GM23248 (cell line): ENCODE data around the gene FLAD1.

Experiments used
- EZH2 ChIP-seq: fragments of 200-600 bp; sonication (generic); IDR thresholded peaks from 2 replicates; pipeline ENCODE4 v1.6.1; 2018; ENCODE audit warnings: antibody characterized with exemption, mild to moderate bottlenecking; ENCODE audit not compliant: insufficient read depth, poor library complexity, severe bottlenecking
- EZH2phosphoT487 ChIP-seq: fragments of 200-600 bp; sonication (generic); IDR thresholded peaks from 2 replicates; pipeline ENCODE4 v1.6.1; 2018; ENCODE audit warnings: antibody characterized with exemption, moderate library complexity, mild to moderate bottlenecking, low read depth; ENCODE audit not compliant: insufficient read depth

- TF ChIP-seq EZH2 (no peak), EZH2phosphoT487 (no peak)
Observed at GRCh38 chr1:155035936-155036335, 52.8 kb downstream of the FLAD1 start.
